Gastroesophageal sphincter (tissue), 4 donors: ENCODE measurements around the gene ELMOD2. TPM values are rescaled to one million over a fixed set of nuclear protein-coding genes. Genes with fewer than 3 reads are reported as not detected.
A peak's percentile ranks its signal among the peaks of the same experiment; 100 is the strongest.

Experiments used
- ATAC-seq: fragments of 150-250 bp; one replicate; pipeline ENCODE4 v1.9.1; 2016; ENCODE audit warnings: mild to moderate bottlenecking, moderate library complexity
- H3K27ac ChIP-seq, 4 donors: fragments of 200-600 bp; sonication (generic) in 3 of 4; 1 replicate in 3 of 4; 2 replicates in 1 of 4; pipeline ENCODE4 v1.5.1; 2016 to 2019
- H3K27me3 ChIP-seq: fragments of 200-600 bp; sonication (generic); one replicate; pipeline ENCODE4 v1.5.1; 2019
- H3K36me3 ChIP-seq, 2 donors: fragments of 200-600 bp; sonication (generic); one replicate each; pipeline ENCODE4 v1.5.1; 2019; ENCODE audit warnings: control low read depth in 1 of 2
- H3K4me1 ChIP-seq, 3 donors: fragments of 200-600 bp; sonication (generic); 1 replicate in 2 of 3; 2 replicates in 1 of 3; pipeline ENCODE4 v1.5.1; 2016 to 2019; ENCODE audit warnings: control low read depth in 2 of 3
- H3K4me3 ChIP-seq, 2 donors: fragments of 200-600 bp; sonication (generic); one replicate each; pipeline ENCODE4 v1.5.1; 2019; ENCODE audit warnings: mild to moderate bottlenecking in 1 of 2, moderate library complexity in 1 of 2
- H3K9me3 ChIP-seq, 3 donors: fragments of 200-600 bp; sonication (generic); one replicate each; pipeline ENCODE4 v1.5.1; 2017 to 2019; ENCODE audit warnings: control low read depth in 2 of 3
- EP300 ChIP-seq: sonication (generic); formaldehyde crosslinking; IDR thresholded peaks from one replicate; pipeline ENCODE4 v1.6.1; 2017; ENCODE audit warnings: antibody characterized with exemption, mild to moderate bottlenecking
- POLR2A ChIP-seq, 2 donors: fragments of 450-650 bp; IDR thresholded peaks; one replicate each; pipeline ENCODE4 v1.6.1; 2017; ENCODE audit warnings: antibody characterized with exemption in 2 of 2, mild to moderate bottlenecking in 2 of 2, moderate library complexity in 1 of 2
- POLR2AphosphoS5 ChIP-seq: sonication (generic); formaldehyde crosslinking; IDR thresholded peaks from one replicate; pipeline ENCODE4 v1.6.1; 2017; ENCODE audit warnings: antibody characterized with exemption
- WGBS, 2 donors: methylation state at CpG; one replicate each; pipeline ENCODE4 v1.1.5; 2018; ENCODE audit warnings: low coverage in 1 of 2; 5-methylcytosine and 5-hydroxymethylcytosine counted together
- total RNA-seq, 4 donors: library from RNA; depleted of rRNA; stranded (reverse); fragments of >200 nt; gene quantifications; one replicate each; pipeline ENCODE4 v1.1.0, GENCODE V29; 2016
- TF ChIP-seq, protein P1 (sequence below), 4 experiments: fragments of 200-600 bp in 2 of 4; fragments of 450-650 bp in 2 of 4; sonication (generic) in 1 of 4; IDR thresholded peaks; one replicate each; pipeline ENCODE4 v1.5.1; 2017 to 2019; ENCODE audit warnings: antibody characterized with exemption in 4 of 4, mild to moderate bottlenecking in 2 of 4, moderate library complexity in 2 of 4

Gene ELMOD2
- total RNA-seq, 4 donors from 2014 or later: 14.1 to 25.2 (median 20.2) TPM

DNA sequence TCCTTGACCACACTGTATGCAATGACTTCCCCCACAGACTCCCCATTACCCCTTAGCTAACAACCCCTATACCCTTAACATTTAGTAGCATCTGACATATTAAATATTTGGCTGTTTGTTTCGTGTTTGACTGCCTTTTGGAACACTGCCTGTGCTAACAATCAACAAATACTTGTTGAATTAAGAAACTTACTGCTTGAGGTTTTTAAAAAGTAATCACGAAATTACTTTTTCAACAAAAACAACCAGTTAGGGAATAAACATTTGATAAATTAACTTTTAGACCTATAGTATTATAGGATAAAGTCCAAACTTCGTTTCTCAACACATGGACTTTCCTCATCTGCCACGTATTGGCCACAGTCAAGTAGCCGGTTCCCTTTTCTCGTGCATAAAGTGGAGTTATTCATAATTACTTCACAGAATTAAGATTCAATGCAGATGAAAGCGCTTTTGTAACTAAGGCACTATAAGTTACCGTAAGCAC, 555 bp upstream of the ELMOD2 start:
- H3K9me3 ChIP-seq: no peaks in the 10 kb centered on the region
- H3K36me3 ChIP-seq: peaks cover 0 to 10% of the 10 kb centered on the region in 2 donors
- TF ChIP-seq EP300: no peak
- TF ChIP-seq, protein P1, sequence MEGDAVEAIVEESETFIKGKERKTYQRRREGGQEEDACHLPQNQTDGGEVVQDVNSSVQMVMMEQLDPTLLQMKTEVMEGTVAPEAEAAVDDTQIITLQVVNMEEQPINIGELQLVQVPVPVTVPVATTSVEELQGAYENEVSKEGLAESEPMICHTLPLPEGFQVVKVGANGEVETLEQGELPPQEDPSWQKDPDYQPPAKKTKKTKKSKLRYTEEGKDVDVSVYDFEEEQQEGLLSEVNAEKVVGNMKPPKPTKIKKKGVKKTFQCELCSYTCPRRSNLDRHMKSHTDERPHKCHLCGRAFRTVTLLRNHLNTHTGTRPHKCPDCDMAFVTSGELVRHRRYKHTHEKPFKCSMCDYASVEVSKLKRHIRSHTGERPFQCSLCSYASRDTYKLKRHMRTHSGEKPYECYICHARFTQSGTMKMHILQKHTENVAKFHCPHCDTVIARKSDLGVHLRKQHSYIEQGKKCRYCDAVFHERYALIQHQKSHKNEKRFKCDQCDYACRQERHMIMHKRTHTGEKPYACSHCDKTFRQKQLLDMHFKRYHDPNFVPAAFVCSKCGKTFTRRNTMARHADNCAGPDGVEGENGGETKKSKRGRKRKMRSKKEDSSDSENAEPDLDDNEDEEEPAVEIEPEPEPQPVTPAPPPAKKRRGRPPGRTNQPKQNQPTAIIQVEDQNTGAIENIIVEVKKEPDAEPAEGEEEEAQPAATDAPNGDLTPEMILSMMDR (IDR thresholded peaks at IDR 0.05): no peak
- 11 to 16% methylated on average over 4 to 8 of the region's 8 CpGs for WGBS, 2 donors
- no peaks in the 10 kb centered on the region for H3K27me3 ChIP-seq
- peak; percentile 10 for ATAC-seq
- peak overlapping the region in 3 of 4 donors; percentile 86 to 95 (median 90) for H3K27ac ChIP-seq
- H3K4me1 ChIP-seq: peaks cover 0 to 19% (median 3%) of the 10 kb centered on the region in 3 donors
- H3K4me3 ChIP-seq: peak overlapping the region; percentile 50 to 74

GRCh38 chr4:140529434-140529833, 5.5 kb downstream of the ELMOD2 start:
- WGBS, 2 donors: 88 to 92% methylated on average over 1 of the region's 1 CpG
- ATAC-seq: no peak

DNA sequence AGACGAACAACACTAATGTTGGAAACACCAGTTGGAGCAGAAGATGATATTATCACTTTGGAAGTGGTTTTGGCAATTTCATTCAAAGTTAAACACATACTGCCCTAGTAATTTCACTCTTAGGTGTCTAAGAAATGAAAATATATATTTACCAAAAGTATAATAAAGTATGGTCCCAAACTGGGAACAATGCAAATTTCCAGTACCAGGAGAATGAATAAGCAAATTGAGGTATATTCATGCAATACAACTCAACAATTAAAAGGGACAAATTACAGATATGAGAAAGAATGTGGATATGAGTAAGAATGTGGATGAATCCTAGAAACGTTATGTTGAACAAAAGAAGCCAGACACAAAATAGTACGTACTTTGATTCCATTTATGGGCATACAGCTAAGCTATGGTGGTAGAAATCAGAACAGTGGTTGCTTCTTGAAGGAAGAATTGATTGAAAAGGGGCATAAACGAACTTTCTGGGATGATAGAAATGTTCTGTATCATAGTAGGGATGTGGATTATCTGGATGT, 10.0 kb downstream of the ELMOD2 start:
- H3K4me3 ChIP-seq: no peak overlapping the region
- no peak for ATAC-seq
- peaks cover 0 to 62% of the 10 kb centered on the region in 2 donors for H3K36me3 ChIP-seq
- no peak overlapping the region for H3K27ac ChIP-seq
- H3K9me3 ChIP-seq: no peaks in the 10 kb centered on the region
- no peaks in the 10 kb centered on the region for H3K4me1 ChIP-seq
- WGBS, 2 donors: 77 to 81% methylated on average over 4 of the region's 4 CpGs
- no peaks in the 10 kb centered on the region for H3K27me3 ChIP-seq
- TF ChIP-seq, protein P1 (IDR thresholded peaks at IDR 0.05): no peak
- no peak for TF ChIP-seq POLR2AphosphoS5
- no peak for TF ChIP-seq EP300
- no peak for TF ChIP-seq POLR2A (IDR thresholded peaks at IDR 0.05)

More at GRCh38 chr4:140529434-140529833, 5.5 kb downstream of the ELMOD2 start:
- H3K4me1 ChIP-seq: peaks cover 0 to 13% (median 3%) of the 10 kb centered on the region in 3 donors
- peaks cover 0 to 38% of the 10 kb centered on the region in 2 donors for H3K36me3 ChIP-seq
- H3K4me3 ChIP-seq: no peak overlapping the region
- H3K27me3 ChIP-seq: no peaks in the 10 kb centered on the region
- H3K27ac ChIP-seq: no peak overlapping the region
- TF ChIP-seq, protein P1 (IDR thresholded peaks at IDR 0.05): no peak
- TF ChIP-seq POLR2AphosphoS5 (no peak), EP300 (no peak), POLR2A (IDR thresholded peaks at IDR 0.05) (no peak)
- H3K9me3 ChIP-seq: no peaks in the 10 kb centered on the region

DNA sequence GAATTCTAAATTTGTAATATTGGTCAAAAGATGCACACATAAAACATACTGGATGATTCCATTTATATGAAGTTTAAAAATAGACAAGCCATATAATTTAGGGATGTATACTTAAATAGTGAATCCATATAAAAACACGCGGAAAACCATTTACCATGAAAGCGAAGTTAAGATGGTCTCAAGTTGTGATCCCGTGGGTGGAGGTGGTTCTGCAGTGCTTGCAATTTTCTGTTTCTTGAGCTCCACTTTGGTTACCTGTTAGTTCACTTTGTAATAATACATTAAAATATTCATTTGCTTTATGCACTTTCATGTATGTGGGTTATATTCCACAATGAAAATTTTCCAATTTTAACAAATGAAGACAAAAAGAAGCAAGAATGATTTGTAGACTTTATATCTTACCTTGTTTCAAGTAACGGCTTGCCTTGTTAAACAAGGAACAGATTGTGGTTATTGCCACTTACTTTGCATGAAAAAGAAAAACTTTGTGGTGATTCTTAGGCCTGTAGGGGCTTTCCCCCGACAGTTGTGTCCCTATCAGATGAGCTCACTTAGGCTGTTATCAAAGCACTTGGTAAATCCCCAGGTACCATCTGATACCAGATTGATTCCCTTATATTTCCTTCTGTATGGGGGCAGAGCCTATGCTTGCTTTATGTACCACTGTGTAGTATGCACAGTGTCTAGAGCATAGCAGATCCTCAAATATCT, 32.6 kb downstream of the ELMOD2 start:
- H3K27me3 ChIP-seq: no peaks in the 10 kb centered on the region
- H3K4me3 ChIP-seq: no peak overlapping the region
- 83 to 89% methylated on average over 6 of the region's 6 CpGs for WGBS, 2 donors
- ATAC-seq: no peak
- no peak for TF ChIP-seq EP300
- TF ChIP-seq POLR2AphosphoS5: no peak
- TF ChIP-seq, protein P1 (IDR thresholded peaks at IDR 0.05): no peak
- H3K9me3 ChIP-seq: no peaks in the 10 kb centered on the region
- H3K4me1 ChIP-seq: no peaks in the 10 kb centered on the region
- no peak overlapping the region for H3K27ac ChIP-seq
- H3K36me3 ChIP-seq: peaks cover 0 to 11% of the 10 kb centered on the region in 2 donors
